Activated CD8-positive, alpha-beta T cell treated with anti-CD3 and anti-CD28 coated beads, Interleukin-2, amount 10 ng/mL, durations not matched to agents 7 days and 5 days (primary cell): Measurements from ENCODE around the gene FMOD. TPM values are rescaled to one million over a fixed set of nuclear protein-coding genes. Genes with fewer than 3 reads are reported as not detected.

Experiments
- ATAC-seq: fragments of 150-1000 bp; cut with Tn5 transposase; one replicate; pipeline ENCODE4 v1.10.0; 2021; ENCODE audit warnings: moderate library complexity
- CTCF ChIA-PET: fragments of 350-600 bp; sonication (Branson Sonifier 250); formaldehyde crosslinking; loops from one replicate; lab custom pipeline; 2021; ENCODE audit warnings: antibody characterized with exemption; lab: Charles Lee
- POLR2A ChIA-PET: fragments of 350-600 bp; sonication (Branson Sonifier 250); formaldehyde crosslinking; loops from one replicate; lab custom pipeline; 2021; ENCODE audit warnings: antibody characterized with exemption; lab: Charles Lee
- DNase-seq: peaks from one replicate; pipeline ENCODE4 v3.0.0-alpha.2; 2020
- H3K27ac Mint-ChIP-seq: one replicate; pipeline ENCODE4 v1.8.0; 2021; ENCODE audit warnings: mild to moderate bottlenecking, mixed read lengths
- H3K27me3 Mint-ChIP-seq: one replicate; pipeline ENCODE4 v1.8.0; 2021; ENCODE audit warnings: low read depth, mixed read lengths
- H3K36me3 Mint-ChIP-seq: one replicate; pipeline ENCODE4 v1.8.0; 2021; ENCODE audit warnings: low read depth, mixed read lengths
- H3K4me1 Mint-ChIP-seq: one replicate; pipeline ENCODE4 v1.8.0; 2021; ENCODE audit warnings: low read depth, mixed read lengths
- H3K4me3 Mint-ChIP-seq: one replicate; pipeline ENCODE4 v1.8.0; 2021; ENCODE audit warnings: mild to moderate bottlenecking, mixed read lengths
- H3K9me3 Mint-ChIP-seq: one replicate; pipeline ENCODE4 v1.8.0; 2022; ENCODE audit warnings: mixed read lengths; ENCODE audit not compliant: insufficient read depth
- total RNA-seq, 2 experiments: library from RNA; stranded (reverse); gene quantifications; one replicate each; pipeline ENCODE4 v1.2.3, GENCODE V29; 2021

The FMOD gene
- total RNA-seq, 2 experiments from 2014 or later, result not detected

GRCh38 chr1:203373002-203373401, 22.1 kb upstream of the FMOD start:
- Mint-ChIP-seq H3K27ac (no peak overlapping the region), H3K4me3 (no peak overlapping the region), H3K27me3 (peaks cover 6% of the 10 kb centered on the region), H3K36me3 (no peaks in the 10 kb centered on the region), H3K9me3 (no peaks in the 10 kb centered on the region), H3K4me1 (no peaks in the 10 kb centered on the region)
- CTCF ChIA-PET, result interaction anchor here (1.7 kb wide), 1 partner anchor 106 kb away, joined by 7 read pairs; no protein-coding TSS in a partner anchor
- DNase-seq, result no peak
- POLR2A ChIA-PET, result no interaction called here
- no peak for ATAC-seq

GRCh38 chr1:203371288-203371687, 20.4 kb upstream of the FMOD start:
- Mint-ChIP-seq H3K27me3 (peaks cover 6% of the 10 kb centered on the region), H3K36me3 (no peaks in the 10 kb centered on the region), H3K9me3 (no peaks in the 10 kb centered on the region), H3K4me1 (no peaks in the 10 kb centered on the region), H3K4me3 (no peak overlapping the region), H3K27ac (no peak overlapping the region)
- ChIA-PET POLR2A (no interaction called here), CTCF (interaction anchor here (1.5 kb wide), 1 partner anchor 104 kb away, joined by 3 read pairs; no protein-coding TSS in a partner anchor)
- ATAC-seq (no peak), DNase-seq (no peak)

- H3K27me3 Mint-ChIP-seq, result peaks cover 5% of the 10 kb centered on the region
- H3K4me3 Mint-ChIP-seq, result no peak overlapping the region
- no peak for ATAC-seq
These were observed 18.7 kb upstream of the FMOD start for GRCh38 chr1:203369666-203370065.

GRCh38 chr1:203368624-203369451, 17.9 kb upstream of the FMOD start:
- Mint-ChIP-seq H3K9me3 (no peaks in the 10 kb centered on the region), H3K27ac (no peak overlapping the region), H3K36me3 (no peaks in the 10 kb centered on the region), H3K4me3 (no peak overlapping the region), H3K27me3 (peaks cover 8% of the 10 kb centered on the region), H3K4me1 (no peaks in the 10 kb centered on the region)
- ATAC-seq (no peak), DNase-seq (no peak)
- ChIA-PET POLR2A (no interaction called here), CTCF (interaction anchor here (0.8 to 1.2 kb wide), 2 partner anchors 26 to 27 kb away, joined by 3 read pairs; no protein-coding TSS in a partner anchor)

More at GRCh38 chr1:203369666-203370065, 18.7 kb upstream of the FMOD start:
- Mint-ChIP-seq H3K36me3 (no peaks in the 10 kb centered on the region), H3K4me1 (no peaks in the 10 kb centered on the region), H3K27ac (no peak overlapping the region), H3K9me3 (no peaks in the 10 kb centered on the region)
- ChIA-PET CTCF (no interaction called here), POLR2A (no interaction called here)
- DNase-seq, result no peak

GRCh38 chr1:203367057-203367456, 16.1 kb upstream of the FMOD start:
- no peaks in the 10 kb centered on the region for H3K36me3 Mint-ChIP-seq
- H3K4me3 Mint-ChIP-seq, result no peak overlapping the region
- H3K27me3 Mint-ChIP-seq, result peaks cover 15% of the 10 kb centered on the region
- DNase-seq, result no peak
- no peaks in the 10 kb centered on the region for H3K9me3 Mint-ChIP-seq
- H3K4me1 Mint-ChIP-seq, result no peaks in the 10 kb centered on the region
- ChIA-PET CTCF (interaction anchor here (1.5 kb wide), 1 partner anchor 27 kb away, joined by 4 read pairs; no protein-coding TSS in a partner anchor), POLR2A (no interaction called here)
- H3K27ac Mint-ChIP-seq, result no peak overlapping the region
- ATAC-seq, result no peak

GRCh38 chr1:203366476-203366875, 15.6 kb upstream of the FMOD start:
- POLR2A ChIA-PET, result no interaction called here

GRCh38 chr1:203364806-203365205, 13.9 kb upstream of the FMOD start:
- no peaks in the 10 kb centered on the region for H3K4me1 Mint-ChIP-seq
- ChIA-PET CTCF (interaction anchor here (0.7 kb wide), 1 partner anchor 17 kb away, joined by 3 read pairs; no protein-coding TSS in a partner anchor), POLR2A (no interaction called here)
- H3K4me3 Mint-ChIP-seq, result no peak overlapping the region
- no peaks in the 10 kb centered on the region for H3K36me3 Mint-ChIP-seq
- no peak overlapping the region for H3K27ac Mint-ChIP-seq
- H3K27me3 Mint-ChIP-seq, result peaks cover 15% of the 10 kb centered on the region
- DNase-seq, result no peak
- no peak for ATAC-seq
- no peaks in the 10 kb centered on the region for H3K9me3 Mint-ChIP-seq

More at GRCh38 chr1:203366476-203366875, 15.6 kb upstream of the FMOD start:
- no peaks in the 10 kb centered on the region for H3K36me3 Mint-ChIP-seq
- no peak overlapping the region for H3K27ac Mint-ChIP-seq
- H3K27me3 Mint-ChIP-seq, result peaks cover 15% of the 10 kb centered on the region
- no peak for ATAC-seq
- no peaks in the 10 kb centered on the region for H3K9me3 Mint-ChIP-seq
- H3K4me3 Mint-ChIP-seq, result no peak overlapping the region
- no peaks in the 10 kb centered on the region for H3K4me1 Mint-ChIP-seq
- CTCF ChIA-PET, result interaction anchor here (1.0 kb wide), 1 partner anchor 99 kb away, joined by 4 read pairs; no protein-coding TSS in a partner anchor
- DNase-seq, result no peak

- Mint-ChIP-seq H3K4me1 (no peaks in the 10 kb centered on the region), H3K4me3 (no peak overlapping the region), H3K27me3 (peaks cover 17% of the 10 kb centered on the region), H3K27ac (no peak overlapping the region), H3K36me3 (no peaks in the 10 kb centered on the region), H3K9me3 (no peaks in the 10 kb centered on the region)
- POLR2A ChIA-PET, result no interaction called here
- CTCF ChIA-PET, result interaction anchor here (0.7 kb wide), 1 partner anchor 18 kb away, joined by 3 read pairs; no protein-coding TSS in a partner anchor
- ATAC-seq (no peak), DNase-seq (no peak)
These were observed 13.3 kb upstream of the FMOD start for GRCh38 chr1:203364094-203364801.

- DNase-seq (no peak), ATAC-seq (no peak)
- no peak overlapping the region for H3K4me3 Mint-ChIP-seq
- POLR2A ChIA-PET, result no interaction called here
- peaks cover 28% of the 10 kb centered on the region for H3K27me3 Mint-ChIP-seq
- no peaks in the 10 kb centered on the region for H3K36me3 Mint-ChIP-seq
- CTCF ChIA-PET, result interaction anchor here (0.8 to 0.9 kb wide), 2 partner anchors 94 to 95 kb away, joined by 3 read pairs; no protein-coding TSS in a partner anchor
- H3K4me1 Mint-ChIP-seq, result no peaks in the 10 kb centered on the region
- H3K9me3 Mint-ChIP-seq, result no peaks in the 10 kb centered on the region
- H3K27ac Mint-ChIP-seq, result no peak overlapping the region
These were observed 11.8 kb upstream of the FMOD start for GRCh38 chr1:203362720-203363025.

- ATAC-seq (no peak), DNase-seq (no peak)
- Mint-ChIP-seq H3K27me3 (peaks cover 32% of the 10 kb centered on the region), H3K4me3 (no peak overlapping the region), H3K9me3 (no peaks in the 10 kb centered on the region), H3K4me1 (no peaks in the 10 kb centered on the region), H3K36me3 (no peaks in the 10 kb centered on the region), H3K27ac (no peak overlapping the region)
- ChIA-PET CTCF (interaction anchor here (0.6 to 0.9 kb wide), 3 partner anchors 93 to 101 kb away, joined by 3 read pairs; no protein-coding TSS in a partner anchor), POLR2A (no interaction called here)
These were observed 11.2 kb upstream of the FMOD start for GRCh38 chr1:203361945-203362719.

- CTCF ChIA-PET, result interaction anchor here (0.7 to 0.8 kb wide), 2 partner anchors 18 to 243 kb away, joined by 3 read pairs; no protein-coding TSS in a partner anchor
- no peak for ATAC-seq
- POLR2A ChIA-PET, result interaction anchor here (0.8 kb wide), 1 partner anchor 15 kb away, joined by 3 read pairs; no protein-coding TSS in a partner anchor
These were observed 9.7 kb upstream of the FMOD start for GRCh38 chr1:203360547-203361185.

More at GRCh38 chr1:203360547-203361185, 9.7 kb upstream of the FMOD start:
- Mint-ChIP-seq H3K4me1 (no peaks in the 10 kb centered on the region), H3K36me3 (no peaks in the 10 kb centered on the region), H3K27ac (no peak overlapping the region), H3K9me3 (no peaks in the 10 kb centered on the region), H3K4me3 (no peak overlapping the region), H3K27me3 (peaks cover 39% of the 10 kb centered on the region)
- no peak for DNase-seq
